ENCODE measurements around the gene HPSE2. TPM values are rescaled to one million over a fixed set of nuclear protein-coding genes. Genes with fewer than 3 reads are reported as not detected.

HPSE2 gene
- total and polyA plus RNA-seq, 8 donors, result 0.04 to 1.1 (median 0.05) TPM; not detected in 5

- Histone ChIP-seq H3K4me1 (no peaks in the 10 kb centered on the region), H3K36me3 (no peaks in the 10 kb centered on the region), H3K27me3 (no peaks in the 10 kb centered on the region), H3K4me3 (no peak overlapping the region), H3K27ac (no peak overlapping the region), H3K9me3 (no peaks in the 10 kb centered on the region)
- no peak for TF ChIP-seq CTCF (IDR thresholded peaks at IDR 0.05)
- intact Hi-C loops (cut with DNase I), result no loop called here
- WGBS, 2 donors, result 41 to 48% methylated on average over 2 of the region's 2 CpGs
- DNase-seq (no peak), ATAC-seq (no peak), FAIRE-seq (no peak)
These were observed 314.8 kb downstream of the HPSE2 start for GRCh38 chr10:98920807-98921206.

- H3K4me3 ChIP-seq, result no peak overlapping the region
- no peak for ATAC-seq
- no peaks in the 10 kb centered on the region for H3K4me1 ChIP-seq
- H3K36me3 ChIP-seq, result no peaks in the 10 kb centered on the region
- no peaks in the 10 kb centered on the region for H3K27me3 ChIP-seq
- no peak for FAIRE-seq
- no peak for TF ChIP-seq CTCF (IDR thresholded peaks at IDR 0.05)
- DNase-seq, result no peak
- intact Hi-C loops (cut with DNase I), result no loop called here
- no peak overlapping the region for H3K27ac ChIP-seq
- no peaks in the 10 kb centered on the region for H3K9me3 ChIP-seq
These were observed 315.3 kb downstream of the HPSE2 start for GRCh38 chr10:98920360-98920759.

- Histone ChIP-seq H3K4me3 (no peak overlapping the region), H3K9me3 (no peaks in the 10 kb centered on the region), H3K27me3 (peaks cover 0 to 2% (median 0%) of the 10 kb centered on the region in 4 donors), H3K36me3 (no peaks in the 10 kb centered on the region), H3K4me1 (no peaks in the 10 kb centered on the region), H3K27ac (no peak overlapping the region)
- ATAC-seq (no peak), FAIRE-seq (no peak), DNase-seq (no peak)
- no peak for TF ChIP-seq CTCF (IDR thresholded peaks at IDR 0.05)
- intact Hi-C loops (cut with DNase I), result no loop called here
- WGBS, 2 donors, result 58 to 76% methylated on average over 2 of the region's 2 CpGs
These were observed 315.8 kb downstream of the HPSE2 start for GRCh38 chr10:98919899-98920298.

GRCh38 chr10:98917828-98918227, 317.8 kb downstream of the HPSE2 start:
- WGBS, 2 donors, result 69 to 81% methylated on average over 2 of the region's 2 CpGs
- Histone ChIP-seq H3K36me3 (no peaks in the 10 kb centered on the region), H3K27me3 (peaks cover 0 to 3% (median 0%) of the 10 kb centered on the region in 4 donors), H3K4me3 (no peak overlapping the region), H3K27ac (no peak overlapping the region), H3K4me1 (no peaks in the 10 kb centered on the region), H3K9me3 (no peaks in the 10 kb centered on the region)
- no peak for ATAC-seq
- DNase-seq, result no peak
- intact Hi-C loops (cut with DNase I), result no loop called here
- FAIRE-seq, result no peak
- no peak for TF ChIP-seq CTCF (IDR thresholded peaks at IDR 0.05)

- Histone ChIP-seq H3K27ac (no peak overlapping the region), H3K9me3 (no peaks in the 10 kb centered on the region), H3K4me1 (no peaks in the 10 kb centered on the region), H3K27me3 (peaks cover 0 to 3% (median 0%) of the 10 kb centered on the region in 4 donors), H3K4me3 (no peak overlapping the region), H3K36me3 (no peaks in the 10 kb centered on the region)
- ATAC-seq (no peak), DNase-seq (no peak), FAIRE-seq (no peak)
- WGBS, 2 donors, result 61 to 72% methylated on average over 1 of the region's 1 CpG
- TF ChIP-seq CTCF (IDR thresholded peaks at IDR 0.05), result no peak
- intact Hi-C loops (cut with DNase I), result no loop called here
These were observed 319.0 kb downstream of the HPSE2 start for GRCh38 chr10:98916526-98917125.

Data from pancreas (tissue), 10 donors.